Stimulated activated CD8-positive, alpha-beta memory T cell treated with anti-CD3 and anti-CD28 coated beads, Interleukin-4, amount 100 ng/mL, for 4 hours (primary cell): ENCODE results near the gene SERPINB10.

Experiments
- DNase-seq, 2 donors: peaks; one replicate each; pipeline ENCODE4 v3.0.0-alpha.2; 2020; ENCODE audit warnings: low read depth in 2 of 2, low spot score in 1 of 2

The SERPINB10 gene

DNA sequence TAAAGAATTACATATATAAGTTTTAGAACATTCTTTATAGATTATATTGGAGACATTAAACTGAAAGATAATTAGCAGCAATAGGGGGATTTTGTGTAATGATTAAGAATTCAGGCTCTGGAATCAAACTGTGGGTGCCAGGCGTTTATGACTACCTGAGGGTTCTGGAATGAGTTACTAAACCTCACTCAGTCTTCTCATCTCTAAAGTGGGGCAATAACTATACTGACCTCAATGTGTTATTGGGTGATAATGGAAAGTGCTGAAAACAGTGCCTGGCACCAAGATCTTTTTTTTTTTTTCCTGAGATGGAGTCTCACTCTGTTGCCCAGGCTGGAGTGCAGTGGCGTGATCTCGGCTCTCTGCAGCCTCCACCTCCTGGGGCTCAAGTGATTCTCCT is 69.3 kb downstream of the SERPINB10 start:
- no peak for DNase-seq

GRCh38 chr18:63979409-63979920 is 71.7 kb downstream of the SERPINB10 start:
- DNase-seq, result no peak

DNA sequence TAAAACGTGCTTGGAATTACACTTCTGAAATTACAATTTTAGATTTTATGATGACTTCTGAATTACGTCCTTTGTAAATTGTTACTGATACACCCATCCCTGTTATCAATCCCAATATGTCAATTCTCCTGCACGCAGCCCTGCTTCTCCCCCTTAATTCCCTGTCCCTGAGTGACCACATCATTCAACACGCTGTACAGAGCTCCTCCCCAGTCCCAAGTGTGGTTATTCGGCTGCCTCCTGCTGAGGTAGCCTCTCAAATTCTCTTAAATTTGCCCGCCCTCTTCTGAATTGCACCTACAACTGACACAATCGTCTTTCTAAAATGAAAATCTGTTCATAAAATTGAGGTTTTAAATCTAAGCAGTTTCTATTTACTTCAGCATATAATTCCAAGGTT is 72.3 kb downstream of the SERPINB10 start:
- DNase-seq, result no peak

GRCh38 chr18:63980896-63981460 is 73.2 kb downstream of the SERPINB10 start:
- no peak for DNase-seq

- DNase-seq, result no peak
Measured at GRCh38 chr18:63981719-63982118, 74.0 kb downstream of the SERPINB10 start.

GRCh38 chr18:63982361-63982760 is 74.6 kb downstream of the SERPINB10 start:
- no peak for DNase-seq
